Vagina (tissue), 2 donors: ENCODE data around the gene TRPC1. TPM values are rescaled to one million over a fixed set of nuclear protein-coding genes. Genes with fewer than 3 reads are reported as not detected.
"Not testable (repeated sequence)": the region's sequence is repeated elsewhere in the genome, so short reads cannot be mapped to it uniquely, and the experiment has no call there.

ENCODE experiments used
- DNase-seq, 2 donors: peaks; one replicate each; pipeline ENCODE4 v3.0.0-alpha.2; 2017; ENCODE audit errors: extremely low spot score in 2 of 2
- H3K27ac ChIP-seq: fragments of 200-600 bp; sonication (generic); one replicate; pipeline ENCODE4 v1.5.1; 2019
- H3K27me3 ChIP-seq: fragments of 200-600 bp; sonication (generic); one replicate; pipeline ENCODE4 v1.5.1; 2019
- H3K36me3 ChIP-seq, 2 donors: fragments of 200-600 bp; sonication (generic); one replicate each; pipeline ENCODE4 v1.5.1; 2017 to 2019
- H3K4me1 ChIP-seq: fragments of 200-600 bp; sonication (generic); one replicate; pipeline ENCODE4 v1.5.1; 2019
- H3K4me3 ChIP-seq, 2 donors: fragments of 200-600 bp; sonication (generic); 1 replicate in 1 of 2; 2 replicates in 1 of 2; pipeline ENCODE4 v1.5.1; 2016 to 2019
- H3K9me3 ChIP-seq: fragments of 200-600 bp; sonication (generic); one replicate; pipeline ENCODE4 v1.5.1; 2019
- POLR2A ChIP-seq, 2 donors: fragments of 450-650 bp; IDR thresholded peaks; one replicate each; pipeline ENCODE4 v1.6.1; 2017; ENCODE audit warnings: antibody characterized with exemption in 2 of 2, mild to moderate bottlenecking in 2 of 2, moderate library complexity in 2 of 2
- POLR2AphosphoS5 ChIP-seq, 2 donors: sonication (generic); formaldehyde crosslinking; IDR thresholded peaks; one replicate each; pipeline ENCODE4 v1.9.0; 2017; ENCODE audit warnings: antibody characterized with exemption in 2 of 2, mild to moderate bottlenecking in 2 of 2, low read depth in 1 of 2; ENCODE audit not compliant: insufficient read depth in 1 of 2
- intact Hi-C: fragments of 100-400 bp; cut with DNase I; formaldehyde crosslinking; loops from one replicate; pipeline ENCODE4 v1.15.1; 2023
- total RNA-seq: library from RNA; depleted of rRNA; stranded (reverse); fragments of >200 nt; gene quantifications from one replicate; pipeline ENCODE4 v1.2.3, GENCODE V29; 2016
- TF ChIP-seq, protein P1 (sequence below), 3 experiments: fragments of 450-650 bp in 2 of 3; fragments of 200-600 bp in 1 of 3; sonication (generic) in 1 of 3; IDR thresholded peaks; one replicate each; pipeline ENCODE4 v1.5.1; 2017 to 2019; ENCODE audit warnings: antibody characterized with exemption in 3 of 3, mild to moderate bottlenecking in 2 of 3, moderate library complexity in 2 of 3

The TRPC1 gene
- total RNA-seq, 1 donor from 2014 or later, result 12.0 TPM

DNA sequence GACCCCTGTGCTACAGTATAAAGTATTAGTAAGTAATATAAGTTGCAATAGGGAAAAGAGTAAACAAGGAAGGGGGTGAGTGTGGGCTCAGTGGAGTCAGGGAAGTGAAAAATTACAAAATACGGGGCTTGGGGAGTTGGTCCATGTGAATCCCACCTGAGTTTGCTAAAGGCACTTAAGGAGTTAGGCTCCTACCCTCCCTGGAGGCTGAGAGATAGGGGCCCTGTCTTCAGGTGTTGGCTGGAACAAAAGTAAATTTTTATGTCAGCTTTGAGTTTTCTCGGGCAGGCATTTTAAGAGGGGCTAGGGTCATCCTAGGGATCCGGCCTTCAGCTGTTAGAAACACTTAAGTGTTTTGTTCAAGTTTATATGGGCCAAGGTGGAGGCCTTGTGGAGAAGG, 8.2 kb downstream of the TRPC1 start:
- intact Hi-C loops, result no loop called here
- TF ChIP-seq, protein P1, sequence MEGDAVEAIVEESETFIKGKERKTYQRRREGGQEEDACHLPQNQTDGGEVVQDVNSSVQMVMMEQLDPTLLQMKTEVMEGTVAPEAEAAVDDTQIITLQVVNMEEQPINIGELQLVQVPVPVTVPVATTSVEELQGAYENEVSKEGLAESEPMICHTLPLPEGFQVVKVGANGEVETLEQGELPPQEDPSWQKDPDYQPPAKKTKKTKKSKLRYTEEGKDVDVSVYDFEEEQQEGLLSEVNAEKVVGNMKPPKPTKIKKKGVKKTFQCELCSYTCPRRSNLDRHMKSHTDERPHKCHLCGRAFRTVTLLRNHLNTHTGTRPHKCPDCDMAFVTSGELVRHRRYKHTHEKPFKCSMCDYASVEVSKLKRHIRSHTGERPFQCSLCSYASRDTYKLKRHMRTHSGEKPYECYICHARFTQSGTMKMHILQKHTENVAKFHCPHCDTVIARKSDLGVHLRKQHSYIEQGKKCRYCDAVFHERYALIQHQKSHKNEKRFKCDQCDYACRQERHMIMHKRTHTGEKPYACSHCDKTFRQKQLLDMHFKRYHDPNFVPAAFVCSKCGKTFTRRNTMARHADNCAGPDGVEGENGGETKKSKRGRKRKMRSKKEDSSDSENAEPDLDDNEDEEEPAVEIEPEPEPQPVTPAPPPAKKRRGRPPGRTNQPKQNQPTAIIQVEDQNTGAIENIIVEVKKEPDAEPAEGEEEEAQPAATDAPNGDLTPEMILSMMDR (IDR thresholded peaks at IDR 0.05), result no peak
- TF ChIP-seq POLR2AphosphoS5 (IDR thresholded peaks at IDR 0.05; ENCODE audit: insufficient read depth in 1 of 2, low read depth in 1 of 2) (no peak), POLR2A (IDR thresholded peaks at IDR 0.05) (no peak)
- Histone ChIP-seq H3K9me3 (no peaks in the 10 kb centered on the region), H3K27me3 (no peaks in the 10 kb centered on the region), H3K4me1 (peaks cover 5% of the 10 kb centered on the region), H3K27ac (no peak overlapping the region), H3K36me3 (no peaks in the 10 kb centered on the region), H3K4me3 (no peak overlapping the region)
- no peak for DNase-seq

DNA sequence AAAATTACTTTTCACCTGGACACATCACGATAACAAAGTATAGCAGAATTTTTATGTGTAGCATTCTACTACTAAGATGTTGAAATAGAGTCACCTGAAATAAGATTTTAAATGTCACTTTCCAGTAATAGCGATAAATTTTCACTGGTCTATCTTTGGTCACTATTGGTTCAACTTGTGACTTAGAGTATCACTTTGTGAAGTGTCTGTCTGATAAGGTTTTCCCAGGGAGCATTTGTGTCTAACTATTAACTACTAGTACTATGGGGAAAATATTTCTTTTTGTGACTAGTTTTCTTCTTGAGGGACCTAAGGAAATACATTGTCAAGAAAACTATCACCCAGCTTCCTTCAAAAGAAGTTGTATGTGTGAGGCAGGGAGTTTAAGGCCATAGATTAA, 11.0 kb downstream of the TRPC1 start:
- H3K4me1 ChIP-seq, result no peaks in the 10 kb centered on the region
- H3K27me3 ChIP-seq, result no peaks in the 10 kb centered on the region
- H3K9me3 ChIP-seq, result no peaks in the 10 kb centered on the region
- no peak overlapping the region for H3K27ac ChIP-seq
- H3K4me3 ChIP-seq, result no peak overlapping the region
- H3K36me3 ChIP-seq, result no peaks in the 10 kb centered on the region
- DNase-seq, result no peak
- no peak for TF ChIP-seq POLR2AphosphoS5 (IDR thresholded peaks at IDR 0.05; ENCODE audit: insufficient read depth in 1 of 2, low read depth in 1 of 2)
- TF ChIP-seq POLR2A (IDR thresholded peaks at IDR 0.05), result no peak
- TF ChIP-seq, protein P1 (IDR thresholded peaks at IDR 0.05), result no peak
- intact Hi-C loops, result no loop called here

DNA sequence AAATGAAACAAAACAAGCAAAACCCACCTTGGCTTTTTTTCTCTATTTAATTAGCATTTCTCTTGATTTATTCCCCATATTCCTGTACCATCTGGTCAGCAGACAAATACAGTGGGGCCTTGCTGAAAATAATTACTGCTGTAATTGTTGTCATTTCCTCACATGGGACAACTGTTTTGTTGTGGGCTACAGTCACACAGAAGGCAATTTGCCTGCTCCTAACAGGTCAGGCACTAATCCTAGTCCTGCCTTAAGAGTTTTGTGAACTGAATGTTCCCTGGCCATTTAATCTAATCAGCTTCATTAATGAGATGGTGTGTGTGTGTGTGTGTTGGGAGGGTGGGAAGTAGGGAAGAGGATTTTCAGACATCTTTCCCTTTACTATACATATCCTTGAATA, 11.6 kb downstream of the TRPC1 start:
- Histone ChIP-seq H3K4me3 (no peak overlapping the region), H3K36me3 (no peaks in the 10 kb centered on the region), H3K9me3 (no peaks in the 10 kb centered on the region), H3K4me1 (no peaks in the 10 kb centered on the region), H3K27me3 (no peaks in the 10 kb centered on the region), H3K27ac (no peak overlapping the region)
- no peak for DNase-seq
- TF ChIP-seq POLR2AphosphoS5 (IDR thresholded peaks at IDR 0.05; ENCODE audit: insufficient read depth in 1 of 2, low read depth in 1 of 2), result no peak
- TF ChIP-seq, protein P1 (IDR thresholded peaks at IDR 0.05), result no peak
- no peak for TF ChIP-seq POLR2A (IDR thresholded peaks at IDR 0.05)
- intact Hi-C loops, result no loop called here

DNA sequence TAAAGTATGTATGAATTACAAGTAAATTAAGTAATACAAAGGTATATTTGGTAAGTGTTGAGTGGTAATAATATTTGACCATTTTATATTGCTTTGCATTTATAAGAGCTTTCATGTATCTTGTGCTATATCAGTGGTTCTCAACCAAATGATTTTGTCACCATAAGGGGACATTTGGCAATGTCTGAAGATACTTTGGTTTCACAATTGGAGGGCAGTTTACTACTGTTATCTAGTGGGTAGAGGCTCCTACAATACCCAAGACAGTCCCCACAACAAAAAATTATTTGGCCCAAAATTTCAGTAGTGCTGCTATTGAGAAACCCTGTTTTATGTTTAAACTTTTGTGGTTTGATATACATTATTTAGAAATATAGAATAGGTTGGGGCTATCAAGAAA, 14.6 kb downstream of the TRPC1 start:
- no peak for TF ChIP-seq POLR2AphosphoS5 (IDR thresholded peaks at IDR 0.05; ENCODE audit: insufficient read depth in 1 of 2, low read depth in 1 of 2)
- intact Hi-C loops, result no loop called here
- no peak for DNase-seq
- Histone ChIP-seq H3K9me3 (no peaks in the 10 kb centered on the region), H3K4me1 (no peaks in the 10 kb centered on the region), H3K27me3 (no peaks in the 10 kb centered on the region), H3K27ac (no peak overlapping the region), H3K36me3 (no peaks in the 10 kb centered on the region), H3K4me3 (no peak overlapping the region)

DNA sequence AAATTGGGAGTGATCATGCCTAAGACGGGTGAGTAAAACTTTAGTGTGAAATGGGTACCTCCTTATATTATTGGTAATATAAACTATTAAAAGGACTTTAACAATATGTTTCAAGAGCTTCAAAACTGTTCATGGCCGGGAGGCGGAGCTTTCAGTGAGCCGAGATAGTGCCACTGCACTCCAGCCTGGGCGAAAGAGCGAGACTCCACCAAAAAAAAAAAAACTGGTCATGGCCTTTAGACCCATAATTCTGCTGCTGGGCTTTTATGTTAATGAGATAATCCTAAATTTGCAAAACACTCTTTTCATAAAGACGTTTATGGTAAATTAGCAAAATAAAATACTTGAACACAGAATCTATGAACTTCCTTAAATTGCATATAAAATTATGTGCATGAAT, 22.8 kb downstream of the TRPC1 start:
- H3K4me3 ChIP-seq, result no peak overlapping the region
- no peak overlapping the region for H3K27ac ChIP-seq
- intact Hi-C loops, result no loop called here
- H3K9me3 ChIP-seq, result no peaks in the 10 kb centered on the region
- no peak for DNase-seq
- H3K4me1 ChIP-seq, result no peaks in the 10 kb centered on the region
- peaks cover 0 to 12% of the 10 kb centered on the region in 2 donors for H3K36me3 ChIP-seq
- no peaks in the 10 kb centered on the region for H3K27me3 ChIP-seq
- TF ChIP-seq POLR2A (IDR thresholded peaks at IDR 0.05), result no peak
- TF ChIP-seq, protein P1 (IDR thresholded peaks at IDR 0.05), result no peak
- no peak for TF ChIP-seq POLR2AphosphoS5 (IDR thresholded peaks at IDR 0.05; ENCODE audit: insufficient read depth in 1 of 2, low read depth in 1 of 2)

DNA sequence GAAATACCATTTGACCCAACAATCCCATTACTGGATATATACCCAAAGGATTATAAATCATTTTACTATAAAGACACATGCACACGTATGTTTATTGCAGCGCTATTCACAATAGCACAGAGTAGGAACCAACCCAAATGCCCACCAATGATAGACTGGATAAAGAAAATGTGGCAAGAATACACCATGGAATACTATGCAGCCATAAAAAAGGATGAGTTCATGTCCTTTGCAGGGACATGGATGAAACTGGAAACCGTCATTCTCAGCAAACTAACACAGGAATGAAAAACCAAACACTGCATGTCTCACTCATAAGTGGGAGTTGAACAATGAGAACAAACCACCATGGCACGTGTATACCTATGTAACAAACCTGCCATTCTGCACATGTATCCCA, 26.7 kb downstream of the TRPC1 start:
- H3K27ac ChIP-seq, intact Hi-C loops, DNase-seq, H3K27me3 ChIP-seq, H3K9me3 ChIP-seq, H3K4me1 ChIP-seq, H3K4me3 ChIP-seq: not testable (repeated sequence)
- peaks cover 0 to 12% of the 10 kb centered on the region in 2 donors for H3K36me3 ChIP-seq

DNA sequence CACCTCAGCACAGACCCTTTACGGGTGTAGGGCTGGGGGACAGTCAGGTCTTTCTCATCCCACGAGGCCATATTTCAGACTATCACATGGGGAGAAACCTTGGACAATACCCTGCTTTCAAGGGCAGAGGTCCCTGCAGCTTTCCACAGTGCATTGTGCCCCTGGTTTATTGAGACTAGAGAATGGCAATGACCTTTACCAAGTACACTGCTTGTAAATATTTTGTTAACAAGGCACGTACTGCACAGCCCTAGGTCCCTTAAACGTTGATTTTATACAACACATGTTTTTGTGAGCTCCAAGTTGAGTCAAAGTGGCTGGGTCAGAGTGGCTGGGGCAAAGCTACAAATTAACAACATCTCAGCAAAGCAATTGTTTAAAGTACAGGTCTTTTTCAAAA, 28.8 kb downstream of the TRPC1 start:
- H3K36me3 ChIP-seq, result peaks cover 0 to 12% of the 10 kb centered on the region in 2 donors
- H3K4me1 ChIP-seq, H3K9me3 ChIP-seq, DNase-seq, intact Hi-C loops, H3K27me3 ChIP-seq, H3K27ac ChIP-seq, H3K4me3 ChIP-seq: not testable (repeated sequence)
